Trophoblast cell (in vitro differentiated cells and primary cell): ENCODE results near the gene ITPRIPL1.
A peak's percentile ranks its signal among the peaks of the same experiment; 100 is the strongest.

Experiments
- DNase-seq, 2 donors: peaks; one replicate each; pipeline ENCODE4 v3.0.0-alpha.2; 2016
- H2AFZ ChIP-seq: 2 replicates; pipeline ENCODE4 v1.6.1; 2013; ENCODE audit warnings: low read length, moderate library complexity, mild to moderate bottlenecking; ENCODE audit not compliant: insufficient read depth, poor library complexity
- H2AK5ac ChIP-seq: 2 replicates; pipeline ENCODE4 v1.6.1; 2013; ENCODE audit warnings: mild to moderate bottlenecking, low read length
- H2BK120ac ChIP-seq: 2 replicates; pipeline ENCODE4 v1.6.1; 2013; ENCODE audit warnings: low read length, mild to moderate bottlenecking, moderate library complexity; ENCODE audit not compliant: insufficient read depth, poor library complexity
- H2BK12ac ChIP-seq: 2 replicates; pipeline ENCODE4 v1.6.1; 2013; ENCODE audit warnings: mild to moderate bottlenecking, low read length, moderate library complexity
- H2BK5ac ChIP-seq: 2 replicates; pipeline ENCODE4 v1.6.1; 2013; ENCODE audit warnings: low read length, low read depth, moderate library complexity, mild to moderate bottlenecking; ENCODE audit not compliant: poor library complexity
- H3K14ac ChIP-seq: 2 replicates; pipeline ENCODE4 v1.6.1; 2013; ENCODE audit warnings: mild to moderate bottlenecking, low read length
- H3K18ac ChIP-seq: 2 replicates; pipeline ENCODE4 v1.6.1; 2013; ENCODE audit warnings: mild to moderate bottlenecking, low read length
- H3K23ac ChIP-seq: 2 replicates; pipeline ENCODE4 v1.6.1; 2013; ENCODE audit warnings: low read length
- H3K27ac ChIP-seq: 2 replicates; pipeline ENCODE4 v1.5.1; 2013; ENCODE audit warnings: low read depth, mild to moderate bottlenecking, inconsistent platforms, low read length, moderate library complexity
- H3K27me3 ChIP-seq: 2 replicates; pipeline ENCODE4 v1.6.1; 2013; ENCODE audit warnings: inconsistent platforms, mild to moderate bottlenecking, low read length, moderate library complexity; ENCODE audit not compliant: insufficient read depth
- H3K36me3 ChIP-seq, 2 experiments: 1 replicate in 1 of 2; 2 replicates in 1 of 2; pipeline ENCODE4 v1.6.1; 2013; ENCODE audit warnings: low read length in 2 of 2, mild to moderate bottlenecking in 2 of 2, moderate library complexity in 1 of 2; ENCODE audit not compliant: insufficient read depth in 2 of 2, control insufficient read depth in 1 of 2
- H3K4ac ChIP-seq: 2 replicates; pipeline ENCODE4 v1.6.1; 2013; ENCODE audit warnings: low read depth, mild to moderate bottlenecking, low read length, moderate library complexity
- H3K4me1 ChIP-seq, 2 experiments: 1 replicate in 1 of 2; 2 replicates in 1 of 2; pipeline ENCODE4 v1.6.1; 2013; ENCODE audit warnings: low read length in 2 of 2, mild to moderate bottlenecking in 2 of 2, moderate library complexity in 1 of 2; ENCODE audit not compliant: insufficient read depth in 2 of 2, control insufficient read depth in 1 of 2
- H3K4me2 ChIP-seq: 2 replicates; pipeline ENCODE4 v1.6.1; 2013; ENCODE audit warnings: inconsistent platforms, mild to moderate bottlenecking, low read length, moderate library complexity
- H3K4me3 ChIP-seq: 2 replicates; pipeline ENCODE4 v1.5.1; 2013; ENCODE audit warnings: mild to moderate bottlenecking, low read depth, low read length, inconsistent platforms
- H3K79me1 ChIP-seq: one replicate; pipeline ENCODE4 v1.6.1; 2013; ENCODE audit warnings: low read length
- H3K79me2 ChIP-seq: 2 replicates; pipeline ENCODE4 v1.6.1; 2013; ENCODE audit warnings: low read length, mild to moderate bottlenecking; ENCODE audit not compliant: control insufficient read depth, insufficient read depth, poor library complexity
- H3K9ac ChIP-seq: 2 replicates; pipeline ENCODE4 v1.6.1; 2013; ENCODE audit warnings: mild to moderate bottlenecking, low read length
- H3K9me3 ChIP-seq: 2 replicates; pipeline ENCODE4 v1.6.1; 2013; ENCODE audit warnings: low read depth, mild to moderate bottlenecking, control low read depth, inconsistent platforms, low read length; ENCODE audit not compliant: insufficient read depth
- H4K12ac ChIP-seq: 2 replicates; pipeline ENCODE4 v1.6.1; 2013; ENCODE audit warnings: low read depth, mild to moderate bottlenecking, low read length, moderate library complexity
- H4K8ac ChIP-seq: 2 replicates; pipeline ENCODE4 v1.6.1; 2013; ENCODE audit warnings: low read depth, mild to moderate bottlenecking, low read length, moderate library complexity
- H4K91ac ChIP-seq: one replicate; pipeline ENCODE4 v1.6.1; 2013; ENCODE audit warnings: low read depth, mild to moderate bottlenecking, low read length, moderate library complexity
- WGBS: extraction: QIAGEN DNeasy Blood & Tissue Kit; methylation state at CpG from one replicate; pipeline ENCODE4 v1.1.7; 2013; ENCODE audit warnings: missing lambda C conversion rate; ENCODE audit not compliant: insufficient read length, insufficient coverage; ENCODE audit errors: extremely low coverage; 5-methylcytosine and 5-hydroxymethylcytosine counted together

Gene ITPRIPL1

DNA sequence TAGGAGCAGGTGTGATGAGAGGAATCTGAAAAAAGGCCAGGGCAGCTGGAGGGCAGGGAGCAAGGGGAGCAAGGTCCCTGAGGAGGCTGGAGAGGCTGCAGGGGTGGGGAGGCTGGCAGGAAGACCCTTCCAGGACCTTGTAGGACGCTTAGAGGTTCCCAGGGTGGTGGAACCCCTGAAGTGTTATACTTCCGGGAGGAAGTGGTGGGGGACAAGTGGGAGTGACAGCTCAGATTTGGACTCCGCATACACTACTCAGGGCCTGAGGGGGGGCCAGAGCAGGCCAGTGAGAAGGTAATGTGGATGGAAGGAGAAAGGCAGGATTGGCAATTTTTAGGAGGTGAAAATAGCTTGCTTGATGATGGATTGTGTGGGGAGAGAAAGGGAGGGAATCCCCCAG is 8.6 kb downstream of the ITPRIPL1 start:
- H3K23ac ChIP-seq = no peak overlapping the region

DNA sequence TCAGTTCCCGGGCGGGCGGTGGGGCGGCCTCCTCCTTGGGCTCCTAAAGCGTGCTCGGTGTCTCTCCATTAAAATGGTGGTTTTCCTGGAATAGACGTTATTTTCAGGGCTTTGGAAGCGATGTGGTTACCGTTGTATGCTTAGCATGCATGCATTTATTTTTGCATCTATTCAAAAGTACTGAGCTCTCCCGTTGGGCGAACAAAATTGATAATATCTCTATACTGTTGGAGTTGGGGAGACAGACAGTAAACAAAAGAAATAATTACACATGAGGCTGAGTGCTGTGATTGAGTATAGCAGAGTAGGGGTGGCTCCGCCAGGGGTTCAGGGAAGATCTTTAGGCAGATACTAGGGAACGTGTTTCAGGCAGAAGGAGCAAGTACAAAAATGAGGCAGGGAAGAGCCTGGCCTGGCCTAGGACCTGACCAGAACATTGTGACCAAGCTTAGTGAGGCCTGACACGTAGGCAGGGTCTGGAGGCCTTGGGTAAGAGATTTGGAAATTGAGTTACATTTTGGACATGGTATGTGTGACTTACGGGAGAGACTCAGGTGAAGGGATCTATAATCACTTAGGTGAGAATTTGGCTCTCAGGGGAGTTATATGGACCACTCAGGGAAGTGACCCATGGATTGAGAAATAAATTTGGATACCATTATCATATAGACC is 11.1 kb downstream of the ITPRIPL1 start:
- Histone ChIP-seq H3K4me2 (peak overlapping the region; percentile 84), H3K4me3 (peak overlapping the region; percentile 82), H4K91ac (peak overlapping the region; percentile 0), H3K14ac (peak overlapping the region; percentile 6), H3K79me1 (peaks cover 5% of the 10 kb centered on the region), H3K27me3 (no peaks in the 10 kb centered on the region), H3K4ac (peak overlapping the region; percentile 89), H3K23ac (no peak overlapping the region), H3K36me3 (no peaks in the 10 kb centered on the region), H3K4me1 (peaks cover 3 to 4% of the 10 kb centered on the region in 2 experiments), H3K18ac (no peak overlapping the region), H3K79me2 (peaks cover 9% of the 10 kb centered on the region), H2BK5ac (peak overlapping the region; percentile 51), H3K27ac (peak overlapping the region; percentile 21), H2BK12ac (no peak overlapping the region), H2AFZ (peak overlapping the region; percentile 45), H3K9ac (peak overlapping the region; percentile 1), H2AK5ac (no peak overlapping the region), H3K9me3 (no peaks in the 10 kb centered on the region), H2BK120ac (no peak overlapping the region), H4K8ac (peak overlapping the region; percentile 57), H4K12ac (peak overlapping the region; percentile 49)
- no CpG with 5 or more reads among the region's 15 CpGs for WGBS
- DNase-seq = no peak

More for the DNA sequence above, 8.6 kb downstream of the ITPRIPL1 start:
- no peak overlapping the region for H2BK5ac ChIP-seq
- peaks cover 9% of the 10 kb centered on the region for H3K79me2 ChIP-seq
- H3K18ac ChIP-seq = no peak overlapping the region
- H3K9ac ChIP-seq = no peak overlapping the region
- H3K9me3 ChIP-seq = peaks cover 2% of the 10 kb centered on the region
- no peak overlapping the region for H4K91ac ChIP-seq
- H3K27ac ChIP-seq = no peak overlapping the region
- no peak overlapping the region for H3K4me2 ChIP-seq
- H3K4me3 ChIP-seq = no peak overlapping the region
- no peak overlapping the region for H3K14ac ChIP-seq
- no peak overlapping the region for H2BK120ac ChIP-seq
- peaks cover 5% of the 10 kb centered on the region for H3K79me1 ChIP-seq
- no peaks in the 10 kb centered on the region for H3K36me3 ChIP-seq
- no peak overlapping the region for H2AK5ac ChIP-seq
- no peak overlapping the region for H4K12ac ChIP-seq
- H2BK12ac ChIP-seq = no peak overlapping the region
- no peaks in the 10 kb centered on the region for H3K27me3 ChIP-seq
- peaks cover 3 to 4% of the 10 kb centered on the region in 2 experiments for H3K4me1 ChIP-seq
- no peak overlapping the region for H3K4ac ChIP-seq
- no peak for DNase-seq
- no CpG with 5 or more reads among the region's 3 CpGs for WGBS
- H4K8ac ChIP-seq = no peak overlapping the region
- H2AFZ ChIP-seq = no peak overlapping the region

DNA sequence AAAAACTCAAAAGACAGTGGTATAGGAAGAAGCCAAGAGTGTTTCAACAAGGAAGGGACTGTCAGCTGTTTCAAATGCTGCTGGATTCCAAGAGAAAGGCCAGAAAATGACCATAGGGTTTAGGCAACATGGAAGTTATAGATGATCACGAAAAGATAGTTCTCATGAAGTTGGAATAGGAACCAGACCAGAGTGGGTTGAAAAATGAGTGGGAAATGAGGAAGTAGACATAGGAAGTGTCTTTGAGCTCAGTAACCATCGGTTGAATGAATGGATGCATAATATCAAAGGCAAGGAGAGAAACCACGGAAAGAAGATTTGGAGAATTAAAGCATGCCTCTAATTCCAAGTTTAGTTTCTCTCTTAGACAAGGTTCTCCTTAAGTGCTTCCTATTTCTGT is 11.8 kb downstream of the ITPRIPL1 start:
- Histone ChIP-seq H4K12ac (no peak overlapping the region), H3K14ac (no peak overlapping the region), H3K4me3 (no peak overlapping the region), H4K91ac (no peak overlapping the region), H2BK12ac (no peak overlapping the region), H3K27me3 (no peaks in the 10 kb centered on the region), H3K27ac (no peak overlapping the region), H3K79me2 (peaks cover 9% of the 10 kb centered on the region), H3K4me2 (peak overlapping the region; percentile 84), H3K23ac (no peak overlapping the region), H2BK120ac (no peak overlapping the region), H3K4me1 (peaks cover 3 to 4% of the 10 kb centered on the region in 2 experiments), H3K18ac (no peak overlapping the region), H2AFZ (no peak overlapping the region), H2AK5ac (no peak overlapping the region), H3K9me3 (no peaks in the 10 kb centered on the region), H4K8ac (no peak overlapping the region), H2BK5ac (no peak overlapping the region), H3K4ac (no peak overlapping the region), H3K9ac (no peak overlapping the region), H3K79me1 (peaks cover 5% of the 10 kb centered on the region), H3K36me3 (peaks cover 3% of the 10 kb centered on the region in 2 experiments)
- DNase-seq = no peak
- WGBS = no CpG with 5 or more reads among the region's 3 CpGs

DNA sequence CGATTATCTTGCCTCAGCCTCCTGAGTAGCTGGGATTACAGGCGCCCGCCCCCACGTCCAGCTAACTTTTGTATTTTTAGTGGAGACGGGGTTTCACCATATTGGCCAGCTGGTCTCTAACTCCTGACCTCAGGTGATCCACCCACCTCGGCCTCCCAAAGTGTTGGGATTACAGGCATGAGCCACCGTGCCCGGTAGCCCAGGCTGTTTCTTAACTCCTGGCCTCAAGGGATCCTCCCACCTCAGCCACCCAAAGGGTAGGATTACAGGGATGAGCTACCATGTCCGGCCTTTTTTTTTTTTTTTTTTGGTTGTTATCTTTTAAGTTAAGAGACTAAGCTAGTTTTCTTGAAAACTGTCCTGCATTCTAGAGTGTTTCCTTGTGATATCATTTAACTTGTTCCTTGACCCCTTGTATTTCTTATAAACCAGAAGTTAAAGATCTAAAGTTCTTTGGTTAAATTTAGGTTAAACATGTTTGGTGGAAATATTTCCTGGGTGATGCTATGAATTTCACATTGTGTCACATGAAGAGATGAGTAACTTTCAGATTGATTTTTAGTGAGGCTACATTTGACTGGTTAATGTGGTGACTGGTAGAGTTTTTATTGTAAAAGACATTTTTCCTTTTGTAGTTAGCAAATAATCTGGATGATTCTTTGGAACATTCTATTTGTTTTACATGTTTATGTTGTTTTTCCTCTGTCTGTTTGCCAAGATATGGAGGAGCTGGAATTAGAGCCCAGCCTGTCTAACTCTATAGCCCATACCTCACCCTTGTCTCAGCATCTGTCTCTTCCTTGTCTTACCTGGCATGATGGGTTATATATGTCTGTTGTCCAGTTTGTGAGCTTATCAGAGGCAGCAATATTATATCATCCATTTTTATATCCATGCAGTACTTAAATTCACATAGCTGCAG is 15.6 kb downstream of the ITPRIPL1 start:
- Histone ChIP-seq H3K4ac (no peak overlapping the region), H4K12ac (no peak overlapping the region), H3K36me3 (peaks cover 17 to 21% of the 10 kb centered on the region in 2 experiments), H3K9ac (no peak overlapping the region), H4K8ac (no peak overlapping the region), H3K27me3 (no peaks in the 10 kb centered on the region), H2BK12ac (no peak overlapping the region), H3K9me3 (no peaks in the 10 kb centered on the region), H2BK5ac (no peak overlapping the region), H3K23ac (no peak overlapping the region), H3K18ac (no peak overlapping the region), H2AFZ (no peak overlapping the region), H2BK120ac (no peak overlapping the region), H4K91ac (no peak overlapping the region), H3K4me1 (peaks cover 3 to 4% of the 10 kb centered on the region in 2 experiments), H3K14ac (no peak overlapping the region), H3K27ac (no peak overlapping the region), H3K79me1 (peaks cover under 1% of the 10 kb centered on the region), H3K79me2 (peaks cover 3% of the 10 kb centered on the region), H3K4me3 (no peak overlapping the region), H3K4me2 (no peak overlapping the region), H2AK5ac (no peak overlapping the region)
- WGBS = no CpG with 5 or more reads among the region's 9 CpGs
- DNase-seq = no peak
